Skeletal muscle tissue (tissue), 4 donors: Measurements from ENCODE around the gene TTR. TPM values are rescaled to one million over a fixed set of nuclear protein-coding genes. Genes with fewer than 3 reads are reported as not detected.

Experiments used
- H3K27ac ChIP-seq: one replicate; pipeline ENCODE4 v1.7.0; 2013; ENCODE audit warnings: mild to moderate bottlenecking, low read depth, low read length, inconsistent platforms
- H3K27me3 ChIP-seq, 3 donors: one replicate each; pipeline ENCODE4 v1.7.0; 2013; ENCODE audit warnings: low read length in 3 of 3; ENCODE audit not compliant: control insufficient read depth in 3 of 3, insufficient read depth in 3 of 3
- H3K36me3 ChIP-seq, 3 donors: one replicate each; pipeline ENCODE4 v1.7.0; 2013; ENCODE audit warnings: low read length in 3 of 3; ENCODE audit not compliant: control insufficient read depth in 3 of 3, insufficient read depth in 3 of 3
- H3K4me1 ChIP-seq, 3 donors: one replicate each; pipeline ENCODE4 v1.7.0; 2013; ENCODE audit warnings: low read length in 3 of 3, mild to moderate bottlenecking in 3 of 3; ENCODE audit not compliant: control insufficient read depth in 3 of 3, insufficient read depth in 3 of 3
- H3K4me3 ChIP-seq, 3 donors: one replicate each; pipeline ENCODE4 v1.7.0; 2013; ENCODE audit warnings: low read length in 3 of 3
- H3K9ac ChIP-seq, 3 donors: one replicate each; pipeline ENCODE4 v1.7.0; 2013; ENCODE audit warnings: low read length in 3 of 3, mild to moderate bottlenecking in 3 of 3, moderate library complexity in 2 of 3, low read depth in 1 of 3
- H3K9me3 ChIP-seq, 3 donors: one replicate each; pipeline ENCODE4 v1.7.0; 2013; ENCODE audit warnings: low read length in 3 of 3; ENCODE audit not compliant: control insufficient read depth in 3 of 3
- total RNA-seq: library from RNA; depleted of rRNA; stranded (reverse); fragments of >200 nt; gene quantifications from one replicate; pipeline ENCODE4 v1.2.3, GENCODE V29; 2014
- donor health status: Osteomylitis.

Gene TTR
- not detected for total RNA-seq

DNA sequence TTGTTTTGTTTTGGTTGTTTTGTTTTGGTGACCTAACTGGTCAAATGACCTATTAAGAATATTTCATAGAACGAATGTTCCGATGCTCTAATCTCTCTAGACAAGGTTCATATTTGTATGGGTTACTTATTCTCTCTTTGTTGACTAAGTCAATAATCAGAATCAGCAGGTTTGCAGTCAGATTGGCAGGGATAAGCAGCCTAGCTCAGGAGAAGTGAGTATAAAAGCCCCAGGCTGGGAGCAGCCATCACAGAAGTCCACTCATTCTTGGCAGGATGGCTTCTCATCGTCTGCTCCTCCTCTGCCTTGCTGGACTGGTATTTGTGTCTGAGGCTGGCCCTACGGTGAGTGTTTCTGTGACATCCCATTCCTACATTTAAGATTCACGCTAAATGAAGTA is at the start of gene TTR:
TTR (plus strand) TSS at position 250 of the 400 bp plus-strand sequence; CDS start at position 276, 26 bp downstream.
- H3K27ac ChIP-seq: no peak within 1 kb of the TSS
- H3K27me3 ChIP-seq: no peaks in the 10 kb centered on the region
- no peaks in the 10 kb centered on the region for H3K4me1 ChIP-seq
- H3K36me3 ChIP-seq: no peaks in the 10 kb centered on the region
- H3K4me3 ChIP-seq: no peak within 1 kb of the TSS
- no peaks in the 10 kb centered on the region for H3K9me3 ChIP-seq
- no peak within 1 kb of the TSS for H3K9ac ChIP-seq

DNA sequence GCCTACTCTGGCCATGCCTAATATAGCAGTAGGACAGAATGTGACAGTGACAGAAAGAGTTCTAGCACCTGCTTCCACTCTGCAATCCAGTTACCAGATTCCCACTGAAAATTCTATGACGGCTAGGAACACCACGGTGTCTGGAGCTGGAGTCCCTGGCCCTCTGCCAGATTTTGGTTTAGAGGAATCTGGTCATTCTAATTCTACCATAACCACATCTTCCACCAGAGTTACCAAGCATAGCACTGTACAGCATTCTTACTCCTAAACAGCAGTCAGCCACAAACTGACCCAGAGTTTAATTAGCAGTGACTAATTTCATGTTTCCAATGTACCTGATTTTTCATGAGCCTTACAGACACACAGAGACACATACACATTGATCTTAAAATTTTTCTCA is 45.2 kb upstream of the TTR start:
- Histone ChIP-seq H3K4me1 (no peaks in the 10 kb centered on the region), H3K36me3 (no peaks in the 10 kb centered on the region), H3K27ac (no peak overlapping the region), H3K27me3 (no peaks in the 10 kb centered on the region), H3K9ac (no peak overlapping the region), H3K4me3 (no peak overlapping the region), H3K9me3 (no peaks in the 10 kb centered on the region)

DNA sequence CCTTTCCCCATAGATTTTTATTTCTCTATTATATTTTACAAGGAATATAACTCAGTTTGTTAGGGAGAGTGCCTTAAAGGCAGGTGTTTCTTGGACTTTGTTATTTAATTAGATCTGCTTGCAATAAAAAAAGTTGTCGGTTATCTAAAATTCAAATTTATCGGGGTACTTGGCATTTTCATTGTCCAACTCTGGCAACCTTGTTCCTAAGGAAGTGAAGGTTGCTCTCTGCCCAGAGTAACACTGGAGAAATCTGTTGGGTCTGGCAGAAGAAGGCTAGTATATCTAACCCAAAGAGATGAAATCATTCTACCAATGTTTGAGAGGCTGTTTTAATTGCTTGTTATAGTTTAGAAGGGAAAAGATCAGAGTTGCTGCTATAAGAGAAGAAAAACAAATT is 42.8 kb upstream of the TTR start:
- no peak overlapping the region for H3K4me3 ChIP-seq
- H3K27me3 ChIP-seq: no peaks in the 10 kb centered on the region
- H3K9me3 ChIP-seq: no peaks in the 10 kb centered on the region
- H3K36me3 ChIP-seq: no peaks in the 10 kb centered on the region
- no peak overlapping the region for H3K27ac ChIP-seq
- no peak overlapping the region for H3K9ac ChIP-seq
- no peaks in the 10 kb centered on the region for H3K4me1 ChIP-seq

DNA sequence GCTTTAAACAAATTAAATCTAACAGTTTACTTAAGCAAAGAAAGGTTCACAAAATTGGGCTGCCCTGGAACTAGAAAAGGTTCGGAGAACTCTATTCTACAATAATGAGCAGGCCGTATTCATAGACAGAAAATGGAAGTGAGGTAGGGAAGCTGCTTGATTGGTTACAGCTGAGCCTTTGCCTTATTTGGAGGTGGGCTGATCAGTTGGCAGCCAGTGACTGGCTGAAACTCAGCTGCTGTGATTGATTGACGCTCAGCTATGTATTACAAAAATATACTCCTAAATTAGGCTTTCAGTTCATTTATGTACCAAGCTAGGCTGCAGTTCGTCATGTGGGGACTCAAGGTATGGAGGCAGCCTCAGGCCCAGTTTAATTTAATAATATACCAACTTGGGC is 42.3 kb upstream of the TTR start:
- no peak overlapping the region for H3K9ac ChIP-seq
- no peaks in the 10 kb centered on the region for H3K9me3 ChIP-seq
- H3K4me3 ChIP-seq: no peak overlapping the region
- H3K27ac ChIP-seq: no peak overlapping the region
- no peaks in the 10 kb centered on the region for H3K4me1 ChIP-seq
- no peaks in the 10 kb centered on the region for H3K36me3 ChIP-seq
- no peaks in the 10 kb centered on the region for H3K27me3 ChIP-seq

DNA sequence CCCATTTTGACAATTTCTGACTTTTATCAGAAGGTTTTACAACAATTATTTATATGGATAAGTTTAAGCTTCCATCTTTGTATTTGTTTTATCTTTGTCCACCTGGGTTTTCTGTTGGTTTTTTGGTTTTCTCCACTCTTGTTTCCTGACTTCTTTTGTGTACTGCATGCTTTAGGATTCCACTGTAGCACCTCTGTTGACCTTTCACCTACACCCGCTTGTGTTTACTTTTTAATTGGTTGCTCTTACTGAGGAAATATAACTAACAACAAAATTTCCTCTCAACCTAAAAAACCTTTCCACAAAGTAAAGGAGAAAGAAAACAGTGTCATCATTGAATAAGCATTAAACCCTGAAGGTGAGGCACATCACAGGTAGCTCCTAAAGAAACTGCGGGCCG is 39.8 kb upstream of the TTR start:
- Histone ChIP-seq H3K4me1 (no peaks in the 10 kb centered on the region), H3K9ac (no peak overlapping the region), H3K9me3 (no peaks in the 10 kb centered on the region), H3K36me3 (no peaks in the 10 kb centered on the region), H3K27ac (no peak overlapping the region), H3K4me3 (no peak overlapping the region), H3K27me3 (no peaks in the 10 kb centered on the region)

DNA sequence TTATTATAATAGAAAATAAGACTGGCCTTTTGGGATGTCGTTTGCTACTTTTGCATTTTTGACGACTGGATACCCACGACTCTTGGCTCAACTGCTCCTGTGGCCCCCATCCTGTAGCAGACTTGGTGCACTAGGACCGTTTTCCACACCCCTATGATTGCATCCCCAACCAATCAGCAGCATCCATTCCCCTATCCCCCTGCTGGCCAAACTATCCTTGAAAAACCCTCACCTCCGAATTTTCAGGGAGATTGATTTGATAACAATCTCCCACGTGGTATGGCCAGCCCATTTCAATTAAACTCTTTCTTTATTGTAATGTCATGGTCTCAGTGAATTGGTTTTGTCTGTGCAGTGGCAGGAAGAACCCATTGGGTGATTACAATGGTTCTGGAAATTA is 37.9 kb upstream of the TTR start:
- H3K27ac ChIP-seq: no peak overlapping the region
- no peaks in the 10 kb centered on the region for H3K9me3 ChIP-seq
- no peak overlapping the region for H3K9ac ChIP-seq
- no peak overlapping the region for H3K4me3 ChIP-seq
- no peaks in the 10 kb centered on the region for H3K36me3 ChIP-seq
- H3K4me1 ChIP-seq: no peaks in the 10 kb centered on the region
- H3K27me3 ChIP-seq: no peaks in the 10 kb centered on the region

DNA sequence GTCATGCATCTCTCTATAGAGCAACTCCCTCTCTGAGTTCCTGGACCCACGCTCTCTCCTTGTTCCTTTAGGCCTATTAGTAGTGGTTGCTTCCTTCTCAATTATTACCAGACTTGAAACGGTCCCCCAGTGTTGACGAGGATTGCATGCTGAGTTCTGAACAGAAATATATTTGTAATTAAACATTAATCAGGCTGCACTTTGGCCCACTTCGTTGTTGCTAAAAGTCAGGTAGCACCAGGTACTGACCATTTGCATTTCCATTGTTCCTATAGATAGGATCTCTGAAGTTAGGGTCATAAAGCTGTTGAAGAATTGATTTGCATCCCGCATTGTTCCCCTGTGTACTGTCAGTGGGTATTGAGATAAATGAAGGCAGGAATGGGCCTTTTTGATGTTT is 36.9 kb upstream of the TTR start:
- Histone ChIP-seq H3K36me3 (no peaks in the 10 kb centered on the region), H3K27me3 (no peaks in the 10 kb centered on the region)

DNA sequence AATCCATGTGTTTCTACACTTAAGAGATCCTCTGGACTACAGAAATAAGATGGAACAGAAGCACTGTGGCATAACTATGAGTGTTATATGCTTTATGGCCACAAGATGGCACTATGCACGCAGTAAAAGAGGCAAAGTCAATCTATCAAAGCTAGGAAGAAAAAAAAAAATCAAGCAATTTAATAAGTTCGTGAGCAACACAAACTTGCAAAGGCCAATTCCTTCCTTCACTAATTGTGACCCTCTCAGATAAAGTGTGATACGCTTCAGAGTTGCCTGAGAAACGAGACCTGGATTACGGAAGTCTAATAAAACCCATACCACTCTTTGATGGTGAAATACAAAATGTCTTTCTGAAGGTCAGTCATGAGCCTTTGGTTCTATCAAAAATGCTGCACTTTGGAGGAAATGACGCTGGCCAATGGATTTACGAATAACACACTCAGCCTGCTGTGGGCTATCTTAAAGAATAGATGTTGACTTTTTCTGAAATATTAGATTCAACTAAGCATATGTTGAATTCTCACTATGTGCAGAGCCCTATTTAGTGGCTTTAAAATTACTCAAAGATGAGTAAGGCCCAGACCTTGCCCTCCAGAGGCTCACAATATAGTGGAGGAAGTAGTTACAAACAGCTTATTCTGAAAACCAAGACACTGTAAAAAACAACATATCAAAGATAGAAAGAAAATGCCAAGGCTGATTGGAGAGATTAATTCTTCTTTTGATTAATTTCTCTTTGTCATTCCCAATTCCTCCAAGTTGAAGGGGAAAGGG is 35.5 kb upstream of the TTR start:
- no peaks in the 10 kb centered on the region for H3K4me1 ChIP-seq
- H3K9me3 ChIP-seq: no peaks in the 10 kb centered on the region
- no peak overlapping the region for H3K9ac ChIP-seq
- H3K27ac ChIP-seq: no peak overlapping the region
- no peaks in the 10 kb centered on the region for H3K36me3 ChIP-seq
- no peak overlapping the region for H3K4me3 ChIP-seq
- H3K27me3 ChIP-seq: no peaks in the 10 kb centered on the region

More for the DNA sequence above, 36.9 kb upstream of the TTR start:
- Histone ChIP-seq H3K9ac (no peak overlapping the region), H3K9me3 (no peaks in the 10 kb centered on the region), H3K27ac (no peak overlapping the region), H3K4me3 (no peak overlapping the region), H3K4me1 (no peaks in the 10 kb centered on the region)

DNA sequence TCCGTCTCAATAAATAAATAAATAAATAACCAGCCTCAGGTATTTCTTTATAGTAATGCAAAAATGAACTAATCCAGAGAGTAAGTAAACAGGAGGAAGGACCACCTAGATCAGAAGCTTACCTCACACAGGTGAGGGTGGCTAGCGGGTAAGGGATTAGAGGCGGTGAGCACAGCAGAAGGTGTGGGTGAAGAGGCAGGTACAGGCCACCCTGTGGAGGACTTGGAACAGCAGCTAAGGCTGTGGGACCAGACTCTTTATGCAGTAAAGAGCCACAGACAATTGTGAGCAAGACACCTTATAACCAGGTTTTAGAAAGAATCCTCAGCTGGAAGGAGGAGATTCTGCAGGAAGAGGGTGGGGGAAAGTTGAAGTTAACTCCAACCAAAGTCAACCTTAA is 34.2 kb upstream of the TTR start:
- Histone ChIP-seq H3K4me1 (no peaks in the 10 kb centered on the region), H3K9ac (no peak overlapping the region), H3K4me3 (no peak overlapping the region), H3K27me3 (no peaks in the 10 kb centered on the region), H3K27ac (no peak overlapping the region), H3K36me3 (no peaks in the 10 kb centered on the region), H3K9me3 (no peaks in the 10 kb centered on the region)

DNA sequence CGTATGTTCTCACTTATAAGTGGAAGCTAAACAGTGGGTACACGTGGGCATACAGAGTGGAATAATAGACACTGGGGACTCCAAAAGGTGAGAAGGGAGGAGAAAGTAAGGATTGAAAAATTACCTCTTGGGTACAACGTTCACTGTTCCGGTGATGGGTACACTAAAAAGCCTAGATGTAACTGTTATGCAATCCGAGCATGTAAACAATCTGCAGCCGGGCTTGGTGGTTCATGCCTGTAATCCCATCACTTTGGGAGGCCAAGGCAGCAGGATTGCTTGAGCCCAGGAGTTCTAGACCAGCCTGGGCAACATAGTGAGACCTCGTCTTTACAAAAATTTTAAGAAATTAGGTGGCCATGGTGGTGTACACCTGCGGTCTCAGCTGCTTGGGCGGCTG is 33.1 kb upstream of the TTR start:
- H3K4me3 ChIP-seq: no peak overlapping the region
- H3K4me1 ChIP-seq: no peaks in the 10 kb centered on the region
- H3K9me3 ChIP-seq: no peaks in the 10 kb centered on the region
- no peaks in the 10 kb centered on the region for H3K27me3 ChIP-seq
- H3K36me3 ChIP-seq: no peaks in the 10 kb centered on the region
- H3K27ac ChIP-seq: no peak overlapping the region
- no peak overlapping the region for H3K9ac ChIP-seq
